GM18502 (cell line): ENCODE results near the gene TMEM151A.

Experiments used
- ATAC-seq: cut with Tn5 transposase; IDR thresholded peaks from one replicate; pipeline ENCODE4 v1.9.1; 2021; ENCODE audit warnings: mild to moderate bottlenecking; ENCODE audit not compliant: unreplicated experiment, poor library complexity

Gene TMEM151A

GRCh38 chr11:66333896-66334604 is 42.4 kb downstream of the TMEM151A start:
- no peak for ATAC-seq

GRCh38 chr11:66334605-66335442 is 43.1 kb downstream of the TMEM151A start:
- no peak for ATAC-seq

- ATAC-seq: no peak
Observed at GRCh38 chr11:66335531-66336233, 44.0 kb downstream of the TMEM151A start.

GRCh38 chr11:66336234-66337102 is 44.8 kb downstream of the TMEM151A start, which contains the start of gene RIN1:
TSS of gene RIN1 (minus strand) at chr11:66336434. CDS start at chr11:66336402, 32 bp downstream.
- ATAC-seq: peak; percentile 70

- no peak for ATAC-seq
Observed at GRCh38 chr11:66337103-66337899, 45.6 kb downstream of the TMEM151A start.

- no peak for ATAC-seq
Observed at GRCh38 chr11:66338276-66339161, 46.8 kb downstream of the TMEM151A start.

- no peak for ATAC-seq
Observed at GRCh38 chr11:66339162-66339675, 47.5 kb downstream of the TMEM151A start.

GRCh38 chr11:66339686-66340483 is 48.2 kb downstream of the TMEM151A start:
- no peak for ATAC-seq

- ATAC-seq: no peak
Observed at GRCh38 chr11:66340596-66341501, 49.2 kb downstream of the TMEM151A start.

- ATAC-seq: no peak
Observed at GRCh38 chr11:66341502-66342126, 49.9 kb downstream of the TMEM151A start.

GRCh38 chr11:66343176-66343575 is 51.5 kb downstream of the TMEM151A start:
- no peak for ATAC-seq

- peak; percentile 76 for ATAC-seq
Observed at GRCh38 chr11:66344550-66345315, 53.0 kb downstream of the TMEM151A start, which contains the start of gene BRMS1. TSS of gene BRMS1 (minus strand) at chr11:66345104. CDS start at chr11:66342234, 2,870 bp downstream.

- peak; percentile 15 for ATAC-seq
Observed at GRCh38 chr11:66345316-66345649, 53.6 kb downstream of the TMEM151A start.
